Heart right ventricle (tissue), 16 donors: ENCODE data around the gene KRT77. TPM values are rescaled to one million over a fixed set of nuclear protein-coding genes. Genes with fewer than 3 reads are reported as not detected.

ENCODE experiments used
- ATAC-seq, 8 donors: fragments of 200-7000 bp; cut with Tn5 transposase; one replicate each; pipeline ENCODE4 v1.9.1; 2020; ENCODE audit warnings: mild to moderate bottlenecking in 8 of 8, moderate library complexity in 8 of 8, moderate number of reproducible peaks in 1 of 8
- DNase-seq, 2 donors: peaks; one replicate each; pipeline ENCODE4 v3.0.0-alpha.2; 2020
- H3K27ac ChIP-seq, 10 donors: fragments of 200-600 bp; sonication (generic) in 2 of 10; one replicate each; pipeline versions ENCODE4 v1.5.0 to v1.8.0; 2020 to 2022; ENCODE audit warnings: mild to moderate bottlenecking in 3 of 10
- H3K27me3 ChIP-seq, 7 donors: fragments of 200-600 bp; one replicate each; pipeline ENCODE4 v1.8.0; 2021 to 2022; ENCODE audit warnings: mild to moderate bottlenecking in 2 of 7
- H3K36me3 ChIP-seq, 9 donors: fragments of 200-600 bp; sonication (generic) in 1 of 9; one replicate each; pipeline versions ENCODE4 v1.5.0 to v1.8.0; 2020 to 2022; ENCODE audit warnings: mild to moderate bottlenecking in 2 of 9
- H3K4me1 ChIP-seq, 9 donors: fragments of 200-600 bp; sonication (generic) in 1 of 9; one replicate each; pipeline versions ENCODE4 v1.5.0 to v1.8.0; 2020 to 2022; ENCODE audit warnings: mild to moderate bottlenecking in 4 of 9
- H3K4me3 ChIP-seq, 10 donors: fragments of 200-600 bp; sonication (generic) in 2 of 10; one replicate each; pipeline versions ENCODE4 v1.5.0 to v1.8.0; 2020 to 2022; ENCODE audit warnings: mild to moderate bottlenecking in 7 of 10, moderate library complexity in 2 of 10
- H3K9me3 ChIP-seq, 11 donors: fragments of 200-600 bp in 10 of 11; sonication (generic) in 2 of 11; one replicate each; pipeline versions ENCODE4 v1.5.0 to v1.8.0; 2013 to 2022; ENCODE audit warnings: mild to moderate bottlenecking in 2 of 11, control low read depth in 1 of 11, moderate library complexity in 1 of 11
- WGBS, 2 donors: extraction: QIAGEN DNeasy Blood & Tissue Kit; methylation state at CpG; one replicate each; pipeline ENCODE4 v1.1.7; 2013; ENCODE audit warnings: inconsistent platforms in 1 of 2; 5-methylcytosine and 5-hydroxymethylcytosine counted together
- intact Hi-C, 10 donors: fragments of 100-400 bp; cut with DNase I; formaldehyde crosslinking; loops; one replicate each; pipeline versions ENCODE4 v1.11.1 to v1.14.2; 2022
- polyA plus RNA-seq, 2 donors: library from polyadenylated mRNA; stranded (reverse); fragments of 200-250 nt; gene quantifications; one replicate each; pipeline ENCODE4 v1.2.3, GENCODE V29; 2013
- total RNA-seq, 10 donors: library from RNA; stranded (reverse); fragmentation: NEBNext Ultra II Directional in 3 of 10; extraction: Animal tissue kit (Norgen Biotek cat#: 25700) in 3 of 10; gene quantifications; one replicate each; pipeline versions ENCODE4 v1.2.1 to v1.2.4, GENCODE V29; 2021 to 2023
- TF ChIP-seq, protein P1 (sequence below), 9 donors: fragments of 200-600 bp; sonication (generic) in 2 of 9; IDR thresholded peaks; one replicate each; pipeline versions ENCODE4 v1.5.0 to v1.8.0; 2021 to 2022; ENCODE audit warnings: antibody characterized with exemption in 9 of 9, mild to moderate bottlenecking in 5 of 9, moderate library complexity in 1 of 9
- donor health status: Arrhythmogenic right ventricular cardiomyopathy.
- donor health status: ischemic (EF 13 %, LVEDD 7.1; RV severe dilation, severe dysfunction).
- donor health status: healthy with polysubstance abuse.
- donor health status: DM: no; HTN: yes; CAD: no.
- donor health status: DM: no; HTN: no; CAD: no.
- donor health status: ischemic (EF 25% LVEDD 6.9; RV normal size, moderate dysfunction).
- donor health status: ischemic (EF 25% LVEDD 5.7; RV mildly dilated, moderate dysfunction).
- donor health status: healthy.
- donor health status: DM: yes; HTN: yes; CAD: no.
- donor health status: Ischemic cardiomyopathy.
- donor health status: ischemic (EF 35%, LVEDD 5.7; RV mildly dilated, moderate dysfunction).
- donor health status: nonischemic (EF 11% LVEDD 7.7; RV severe dilation, severe dysfunction).
- donor health status: DM: yes; HTN: yes; CAD: no.
- donor health status: PGD.
- donor health status: ischemic (EF 29% LVEDD 5.4; RV normal size, mild dysfunction).
- donor health status: nonischemic (EF 23%, LVEDD 6.1; RV moderate dilation, normal function).

KRT77 gene
- total and polyA plus RNA-seq, 12 donors: 0.08 TPM; not detected in 11

DNA sequence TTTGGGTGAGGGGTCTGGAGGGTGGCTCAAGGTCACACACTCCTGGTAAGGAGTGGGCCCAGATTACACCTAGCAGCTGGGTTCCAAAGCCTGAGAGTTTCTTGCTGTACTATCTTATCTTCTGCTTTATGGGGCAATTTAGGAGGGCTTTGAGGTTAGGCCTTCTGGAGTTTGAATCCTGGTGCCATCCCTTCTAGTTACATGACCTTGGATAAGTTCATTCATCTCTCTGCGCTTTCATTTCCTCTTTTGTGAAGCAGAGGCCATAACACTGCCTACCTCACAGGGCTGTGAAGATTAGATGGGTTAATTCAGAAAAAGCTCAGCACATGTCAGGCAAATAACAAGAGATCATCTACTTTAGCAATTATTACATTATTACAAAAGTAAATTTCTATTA lies 7.4 kb upstream of the KRT77 start:
- Histone ChIP-seq H3K27ac (no peak overlapping the region), H3K27me3 (peaks cover 22 to 76% (median 39%) of the 10 kb centered on the region in 7 donors), H3K36me3 (no peaks in the 10 kb centered on the region), H3K4me3 (no peak overlapping the region), H3K4me1 (peaks cover 0 to 8% (median 0%) of the 10 kb centered on the region in 9 donors), H3K9me3 (no peaks in the 10 kb centered on the region)
- ATAC-seq: no peak
- TF ChIP-seq, protein P1, sequence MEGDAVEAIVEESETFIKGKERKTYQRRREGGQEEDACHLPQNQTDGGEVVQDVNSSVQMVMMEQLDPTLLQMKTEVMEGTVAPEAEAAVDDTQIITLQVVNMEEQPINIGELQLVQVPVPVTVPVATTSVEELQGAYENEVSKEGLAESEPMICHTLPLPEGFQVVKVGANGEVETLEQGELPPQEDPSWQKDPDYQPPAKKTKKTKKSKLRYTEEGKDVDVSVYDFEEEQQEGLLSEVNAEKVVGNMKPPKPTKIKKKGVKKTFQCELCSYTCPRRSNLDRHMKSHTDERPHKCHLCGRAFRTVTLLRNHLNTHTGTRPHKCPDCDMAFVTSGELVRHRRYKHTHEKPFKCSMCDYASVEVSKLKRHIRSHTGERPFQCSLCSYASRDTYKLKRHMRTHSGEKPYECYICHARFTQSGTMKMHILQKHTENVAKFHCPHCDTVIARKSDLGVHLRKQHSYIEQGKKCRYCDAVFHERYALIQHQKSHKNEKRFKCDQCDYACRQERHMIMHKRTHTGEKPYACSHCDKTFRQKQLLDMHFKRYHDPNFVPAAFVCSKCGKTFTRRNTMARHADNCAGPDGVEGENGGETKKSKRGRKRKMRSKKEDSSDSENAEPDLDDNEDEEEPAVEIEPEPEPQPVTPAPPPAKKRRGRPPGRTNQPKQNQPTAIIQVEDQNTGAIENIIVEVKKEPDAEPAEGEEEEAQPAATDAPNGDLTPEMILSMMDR (IDR thresholded peaks at IDR 0.05): no peak
- DNase-seq: no peak
- intact Hi-C loops: no loop called here
- WGBS, 2 donors: 88 to 89% methylated on average over 1 of the region's 1 CpG

DNA sequence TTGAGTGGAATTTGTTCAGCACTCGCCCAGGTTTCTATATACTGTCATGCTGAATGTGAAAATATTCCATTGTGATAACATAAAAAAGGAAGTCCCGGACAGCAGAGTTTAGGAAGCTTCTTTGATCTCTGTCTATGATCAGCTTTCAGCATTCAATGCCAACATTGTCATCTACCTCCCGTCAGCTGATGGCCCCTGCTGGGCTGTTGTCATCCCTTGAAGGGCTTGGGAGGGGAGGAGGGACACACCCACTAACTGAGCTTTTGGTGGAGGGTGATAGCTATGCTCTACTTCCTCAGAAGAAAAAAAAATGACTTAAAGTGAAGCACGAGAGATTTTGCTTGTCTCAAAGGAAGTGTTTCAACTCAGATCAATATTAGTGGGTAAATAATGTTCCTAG lies 4.7 kb upstream of the KRT77 start:
- Histone ChIP-seq H3K4me1 (no peaks in the 10 kb centered on the region), H3K36me3 (no peaks in the 10 kb centered on the region), H3K27me3 (peaks cover 0 to 52% (median 11%) of the 10 kb centered on the region in 7 donors), H3K9me3 (no peaks in the 10 kb centered on the region), H3K27ac (no peak overlapping the region), H3K4me3 (no peak overlapping the region)
- 48 to 60% methylated on average over 4 of the region's 4 CpGs for WGBS, 2 donors
- ATAC-seq: no peak
- TF ChIP-seq, protein P1 (IDR thresholded peaks at IDR 0.05): no peak
- intact Hi-C loops: no loop called here
- DNase-seq: no peak

DNA sequence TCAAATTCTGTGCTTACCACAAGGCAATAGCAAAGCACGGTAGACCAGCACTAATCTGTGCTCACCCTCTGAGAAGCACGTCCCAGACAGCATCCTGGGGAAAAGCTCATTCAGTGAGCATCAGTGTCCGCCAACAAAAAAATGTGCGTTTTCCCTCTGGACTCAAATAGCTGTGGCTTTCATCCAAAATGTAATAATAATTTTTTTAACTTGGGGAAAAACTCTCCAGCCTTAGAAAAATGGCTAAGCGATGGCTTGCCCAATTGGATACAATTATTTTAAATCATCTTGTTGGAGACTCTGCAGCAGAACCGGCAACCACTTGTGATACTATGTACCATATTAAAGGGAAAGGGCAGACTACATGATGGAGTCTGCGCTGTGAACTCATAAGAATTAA lies 1.1 kb upstream of the KRT77 start:
- Histone ChIP-seq H3K4me3 (no peak overlapping the region), H3K27ac (no peak overlapping the region), H3K27me3 (peaks cover 0 to 34% (median 9%) of the 10 kb centered on the region in 7 donors), H3K9me3 (no peaks in the 10 kb centered on the region), H3K4me1 (peaks cover 0 to 12% (median 4%) of the 10 kb centered on the region in 9 donors), H3K36me3 (no peaks in the 10 kb centered on the region)
- ATAC-seq: no peak
- intact Hi-C loops: no loop called here
- TF ChIP-seq, protein P1 (IDR thresholded peaks at IDR 0.05): no peak
- WGBS, 2 donors: 63% methylated on average over 7 of the region's 7 CpGs
- no peak for DNase-seq

DNA sequence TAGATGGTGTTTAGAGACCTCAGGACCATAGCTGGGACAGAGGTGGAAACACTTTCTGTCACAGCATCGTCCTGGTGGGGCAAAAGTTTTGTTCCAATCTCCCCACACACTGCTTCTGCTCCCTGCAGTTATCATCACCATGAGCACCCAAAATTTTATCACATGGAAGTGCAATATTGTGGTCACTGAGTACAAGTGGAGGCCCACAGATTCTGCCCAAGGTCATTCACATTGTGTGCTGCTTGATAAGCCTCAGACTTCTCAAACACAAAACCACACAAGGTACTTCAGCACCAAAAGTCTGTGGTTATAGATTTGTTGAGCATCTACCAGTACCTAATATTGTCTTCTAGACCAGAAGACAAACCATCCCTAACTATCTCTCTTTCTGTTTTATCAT lies 554 bp upstream of the KRT77 start:
- 46 to 71% methylated on average over 1 of the region's 1 CpG for WGBS, 2 donors
- intact Hi-C loops: no loop called here
- ATAC-seq (no peak), DNase-seq (no peak)
- Histone ChIP-seq H3K27me3 (peaks cover 0 to 28% (median 4%) of the 10 kb centered on the region in 7 donors), H3K36me3 (no peaks in the 10 kb centered on the region), H3K4me1 (peaks cover 0 to 18% (median 8%) of the 10 kb centered on the region in 9 donors), H3K4me3 (no peak overlapping the region), H3K27ac (no peak overlapping the region), H3K9me3 (no peaks in the 10 kb centered on the region)
- TF ChIP-seq, protein P1 (IDR thresholded peaks at IDR 0.05): no peak
